Measurements from ENCODE around the gene FAM114A1. TPM values are rescaled to one million over a fixed set of nuclear protein-coding genes. Genes with fewer than 3 reads are reported as not detected.
"Not testable (repeated sequence)": the region's sequence is repeated elsewhere in the genome, so short reads cannot be mapped to it uniquely, and the experiment has no call there.

FAM114A1 gene
- total and polyA plus RNA-seq, 7 experiments from 2014 or later, result 0.56 to 0.83 (median 0.64) TPM; not detected in 4

GRCh38 chr4:38987491-38987890 lies 119.9 kb downstream of the FAM114A1 start:
- no peaks in the 10 kb centered on the region for H3K9me3 Mint-ChIP-seq
- POLR2A ChIA-PET, result interaction anchor here (1.2 kb wide), 1 partner anchor 31 kb away, joined by 3 read pairs; no protein-coding TSS in a partner anchor
- H3K4me1 Mint-ChIP-seq, result peaks cover 5 to 71% (median 14%) of the 10 kb centered on the region in 7 donors
- Histone ChIP-seq H3K27ac (ENCODE audit: low read depth, low read length) (no peak overlapping the region), H3K36me3 (ENCODE audit: control insufficient read depth in 2 of 3, insufficient read depth in 3 of 3, low read length in 3 of 3) (peaks cover 0 to 4% (median 0%) of the 10 kb centered on the region in 3 experiments), H3K4me3 (ENCODE audit: low read length) (no peak overlapping the region), H3K27me3 (ENCODE audit: control insufficient read depth in 2 of 2, insufficient read depth in 2 of 2, low read length in 2 of 2) (no peaks in the 10 kb centered on the region), H3K4me1 (ENCODE audit: control insufficient read depth in 2 of 2, insufficient read depth in 2 of 2, low read length in 2 of 2) (no peaks in the 10 kb centered on the region), H3K9me3 (ENCODE audit: control insufficient read depth in 2 of 3, low read length in 3 of 3) (no peaks in the 10 kb centered on the region)
- peak overlapping the region in 2 of 10 donors; percentile 32 to 61 for H3K4me3 Mint-ChIP-seq
- intact Hi-C loops (cut with micrococcal nuclease), result loop anchor here (2.0 to 10.0 kb wide), 5 partner anchors 39 to 147 kb away; partner anchors contain the start of gene TMEM156 (in 1 of the 2)
- peaks cover 1 to 61% (median 33%) of the 10 kb centered on the region in 5 donors for H3K36me3 Mint-ChIP-seq
- no peak for DNase-seq
- no peaks in the 10 kb centered on the region for H3K27me3 Mint-ChIP-seq
- no peak for ATAC-seq
- peak overlapping the region in 2 of 9 donors; percentile 53 to 88 for H3K27ac Mint-ChIP-seq
- CTCF ChIA-PET, result no interaction called here

GRCh38 chr4:38988353-38988752 lies 120.7 kb downstream of the FAM114A1 start:
- Mint-ChIP-seq H3K27ac (peak overlapping the region in 2 of 9 donors; percentile 64 to 75), H3K4me1 (peaks cover 5 to 66% (median 14%) of the 10 kb centered on the region in 7 donors), H3K36me3 (peaks cover 0 to 55% (median 32%) of the 10 kb centered on the region in 5 donors)
- H3K9me3 ChIP-seq (ENCODE audit: control insufficient read depth in 2 of 3, low read length in 3 of 3); POLR2A ChIA-PET; H3K27me3 ChIP-seq (ENCODE audit: control insufficient read depth in 2 of 2, insufficient read depth in 2 of 2, low read length in 2 of 2); H3K27me3 Mint-ChIP-seq; DNase-seq; H3K4me1 ChIP-seq (ENCODE audit: control insufficient read depth in 2 of 2, insufficient read depth in 2 of 2, low read length in 2 of 2); CTCF ChIA-PET; ATAC-seq; H3K27ac ChIP-seq (ENCODE audit: low read depth, low read length); H3K36me3 ChIP-seq (ENCODE audit: control insufficient read depth in 2 of 3, insufficient read depth in 3 of 3, low read length in 3 of 3); H3K4me3 Mint-ChIP-seq; H3K4me3 ChIP-seq (ENCODE audit: low read length); H3K9me3 Mint-ChIP-seq: not testable (repeated sequence)
- intact Hi-C loops (cut with micrococcal nuclease), result loop anchor here (5.0 to 10.0 kb wide), 3 partner anchors 44 to 146 kb away; partner anchors contain the start of gene TMEM156 (in 1 of the 2)

DNA sequence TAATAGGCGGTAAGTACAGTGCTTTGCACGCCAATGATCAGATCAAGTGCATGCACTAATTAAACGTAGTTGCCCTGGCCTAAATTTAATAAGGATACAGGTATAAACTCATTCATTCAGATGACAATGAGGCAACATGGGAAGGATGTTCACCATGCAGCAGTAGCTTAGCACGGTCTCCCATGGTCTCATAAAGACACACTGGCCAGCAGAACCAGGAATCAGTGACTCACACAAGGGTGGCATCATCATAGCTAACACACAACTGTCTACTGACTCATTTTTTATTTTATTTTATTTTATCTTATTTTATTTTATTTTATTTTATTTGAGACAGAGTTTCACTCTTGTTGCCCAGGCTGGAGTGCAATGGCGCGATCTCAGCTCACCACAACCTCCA lies 121.9 kb downstream of the FAM114A1 start:
- Histone ChIP-seq H3K9me3 (ENCODE audit: control insufficient read depth in 2 of 3, low read length in 3 of 3) (no peaks in the 10 kb centered on the region), H3K4me1 (ENCODE audit: control insufficient read depth in 2 of 2, insufficient read depth in 2 of 2, low read length in 2 of 2) (no peaks in the 10 kb centered on the region), H3K27ac (ENCODE audit: low read depth, low read length) (no peak overlapping the region), H3K4me3 (ENCODE audit: low read length) (no peak overlapping the region), H3K36me3 (ENCODE audit: control insufficient read depth in 2 of 3, insufficient read depth in 3 of 3, low read length in 3 of 3) (peaks cover 0 to 4% (median 0%) of the 10 kb centered on the region in 3 experiments), H3K27me3 (ENCODE audit: control insufficient read depth in 2 of 2, insufficient read depth in 2 of 2, low read length in 2 of 2) (no peaks in the 10 kb centered on the region)
- DNase-seq (no peak), ATAC-seq (no peak)
- H3K4me1 Mint-ChIP-seq, result peaks cover 5 to 60% (median 14%) of the 10 kb centered on the region in 7 donors
- intact Hi-C loops (cut with micrococcal nuclease), result loop anchor here (5.0 to 10.0 kb wide), 3 partner anchors 43 to 145 kb away; partner anchors contain the start of gene TMEM156 (in 1 of the 2)
- peak overlapping the region in 2 of 9 donors; percentile 25 to 75 for H3K27ac Mint-ChIP-seq
- POLR2A ChIA-PET, result no interaction called here
- H3K36me3 Mint-ChIP-seq, result peaks cover 4 to 53% (median 34%) of the 10 kb centered on the region in 5 donors
- no peaks in the 10 kb centered on the region for H3K27me3 Mint-ChIP-seq
- H3K9me3 Mint-ChIP-seq, result peaks cover 0 to 2% (median 0%) of the 10 kb centered on the region in 11 donors
- no peak overlapping the region for H3K4me3 Mint-ChIP-seq
- CTCF ChIA-PET, result no interaction called here

- POLR2A ChIA-PET, result no interaction called here
- Mint-ChIP-seq H3K36me3 (peaks cover 8 to 57% (median 37%) of the 10 kb centered on the region in 5 donors), H3K4me1 (peaks cover 5 to 56% (median 14%) of the 10 kb centered on the region in 7 donors), H3K27ac (peak overlapping the region in 3 of 9 donors; percentile 16 to 78 (median 28)), H3K27me3 (no peaks in the 10 kb centered on the region), H3K9me3 (peaks cover 0 to 2% (median 0%) of the 10 kb centered on the region in 11 donors), H3K4me3 (no peak overlapping the region)
- Histone ChIP-seq H3K27ac (ENCODE audit: low read depth, low read length) (no peak overlapping the region), H3K27me3 (ENCODE audit: control insufficient read depth in 2 of 2, insufficient read depth in 2 of 2, low read length in 2 of 2) (no peaks in the 10 kb centered on the region), H3K36me3 (ENCODE audit: control insufficient read depth in 2 of 3, insufficient read depth in 3 of 3, low read length in 3 of 3) (peaks cover 0 to 4% (median 0%) of the 10 kb centered on the region in 3 experiments), H3K4me1 (ENCODE audit: control insufficient read depth in 2 of 2, insufficient read depth in 2 of 2, low read length in 2 of 2) (no peaks in the 10 kb centered on the region), H3K9me3 (ENCODE audit: control insufficient read depth in 2 of 3, low read length in 3 of 3) (no peaks in the 10 kb centered on the region), H3K4me3 (ENCODE audit: low read length) (no peak overlapping the region)
- CTCF ChIA-PET, result no interaction called here
- ATAC-seq, result no peak
- DNase-seq, result no peak
- intact Hi-C loops (cut with micrococcal nuclease), result no loop called here
These were observed 122.6 kb downstream of the FAM114A1 start for GRCh38 chr4:38990241-38990640.

DNA sequence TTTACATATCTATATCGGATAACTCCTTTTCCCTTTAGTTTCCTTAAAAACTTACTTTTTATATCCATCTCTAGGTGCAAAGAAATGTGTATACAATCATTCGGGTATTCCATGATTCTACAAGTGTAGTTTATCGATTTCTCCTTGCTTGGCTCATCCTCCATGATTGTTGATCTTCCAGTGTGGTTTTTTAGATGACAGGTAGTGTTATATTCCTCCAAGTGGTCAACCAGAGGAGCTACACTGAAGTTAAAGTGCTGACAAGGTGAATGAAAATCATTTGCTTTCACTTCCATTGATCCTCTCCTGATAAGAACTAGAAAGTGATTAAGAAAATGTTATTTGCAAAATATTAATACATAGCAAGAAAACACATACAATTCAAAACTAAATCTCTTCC lies 126.1 kb downstream of the FAM114A1 start:
- Histone ChIP-seq H3K4me3 (ENCODE audit: low read length) (no peak overlapping the region), H3K27me3 (ENCODE audit: control insufficient read depth in 2 of 2, insufficient read depth in 2 of 2, low read length in 2 of 2) (no peaks in the 10 kb centered on the region), H3K9me3 (ENCODE audit: control insufficient read depth in 2 of 3, low read length in 3 of 3) (no peaks in the 10 kb centered on the region), H3K36me3 (ENCODE audit: control insufficient read depth in 2 of 3, insufficient read depth in 3 of 3, low read length in 3 of 3) (peaks cover 0 to 3% (median 0%) of the 10 kb centered on the region in 3 experiments), H3K4me1 (ENCODE audit: control insufficient read depth in 2 of 2, insufficient read depth in 2 of 2, low read length in 2 of 2) (no peaks in the 10 kb centered on the region), H3K27ac (ENCODE audit: low read depth, low read length) (no peak overlapping the region)
- no peaks in the 10 kb centered on the region for H3K27me3 Mint-ChIP-seq
- H3K9me3 Mint-ChIP-seq, result peaks cover 0 to 2% (median 0%) of the 10 kb centered on the region in 11 donors
- H3K4me3 Mint-ChIP-seq, result no peak overlapping the region
- intact Hi-C loops (cut with micrococcal nuclease), result loop anchor here in 1 of 2 donors (2.0 kb wide), 1 partner anchor 51 kb away; no protein-coding TSS in a partner anchor
- ATAC-seq (no peak), DNase-seq (no peak)
- peak overlapping the region in 1 of 9 donors; percentile 4 for H3K27ac Mint-ChIP-seq
- ChIA-PET POLR2A (interaction anchor here (0.6 kb wide), 1 partner anchor 188 kb away, joined by 4 read pairs; the partner anchor contains the start of gene WDR19), CTCF (interaction anchor here (0.6 kb wide), 1 partner anchor 234 kb away, joined by 3 read pairs; no protein-coding TSS in a partner anchor)
- peaks cover 0 to 31% (median 0%) of the 10 kb centered on the region in 7 donors for H3K4me1 Mint-ChIP-seq
- H3K36me3 Mint-ChIP-seq, result peaks cover 8 to 57% (median 40%) of the 10 kb centered on the region in 5 donors

GRCh38 chr4:38994135-38994534 lies 126.5 kb downstream of the FAM114A1 start:
- no peaks in the 10 kb centered on the region for H3K9me3 ChIP-seq (ENCODE audit: control insufficient read depth in 2 of 3, low read length in 3 of 3)
- DNase-seq (no peak), ATAC-seq (no peak)
- H3K27me3 ChIP-seq (ENCODE audit: control insufficient read depth in 2 of 2, insufficient read depth in 2 of 2, low read length in 2 of 2), result no peaks in the 10 kb centered on the region
- H3K27me3 Mint-ChIP-seq, result no peaks in the 10 kb centered on the region
- H3K27ac ChIP-seq (ENCODE audit: low read depth, low read length), result no peak overlapping the region
- intact Hi-C loops (cut with micrococcal nuclease), result no loop called here
- peaks cover 0 to 26% (median 0%) of the 10 kb centered on the region in 7 donors for H3K4me1 Mint-ChIP-seq
- no peaks in the 10 kb centered on the region for H3K4me1 ChIP-seq (ENCODE audit: control insufficient read depth in 2 of 2, insufficient read depth in 2 of 2, low read length in 2 of 2)
- H3K4me3 ChIP-seq (ENCODE audit: low read length), result no peak overlapping the region
- CTCF ChIA-PET, result interaction anchor here (0.6 kb wide), 1 partner anchor 234 kb away, joined by 3 read pairs; no protein-coding TSS in a partner anchor
- H3K36me3 ChIP-seq (ENCODE audit: control insufficient read depth in 2 of 3, insufficient read depth in 3 of 3, low read length in 3 of 3), result peaks cover 0 to 3% (median 0%) of the 10 kb centered on the region in 3 experiments
- H3K36me3 Mint-ChIP-seq, result peaks cover 8 to 56% (median 37%) of the 10 kb centered on the region in 5 donors
- POLR2A ChIA-PET, result no interaction called here
- H3K9me3 Mint-ChIP-seq, result peaks cover 0 to 2% (median 0%) of the 10 kb centered on the region in 11 donors
- no peak overlapping the region for H3K27ac Mint-ChIP-seq
- no peak overlapping the region for H3K4me3 Mint-ChIP-seq

Data from naive thymus-derived CD4-positive, alpha-beta T cell (primary cell).